Stimulated activated CD4-positive, alpha-beta T cell treated with anti-CD3 and anti-CD28 coated beads, Interleukin-4, amount 100 ng/mL, for 48 hours (primary cell): ENCODE measurements around the gene HBG1.
"Not testable (repeated sequence)": the region's sequence is repeated elsewhere in the genome, so short reads cannot be mapped to it uniquely, and the experiment has no call there.

Experiments
- DNase-seq, 2 donors: peaks; one replicate each; pipeline ENCODE4 v3.0.0-alpha.2; 2020; ENCODE audit warnings: low read depth in 2 of 2

The HBG1 gene

DNA sequence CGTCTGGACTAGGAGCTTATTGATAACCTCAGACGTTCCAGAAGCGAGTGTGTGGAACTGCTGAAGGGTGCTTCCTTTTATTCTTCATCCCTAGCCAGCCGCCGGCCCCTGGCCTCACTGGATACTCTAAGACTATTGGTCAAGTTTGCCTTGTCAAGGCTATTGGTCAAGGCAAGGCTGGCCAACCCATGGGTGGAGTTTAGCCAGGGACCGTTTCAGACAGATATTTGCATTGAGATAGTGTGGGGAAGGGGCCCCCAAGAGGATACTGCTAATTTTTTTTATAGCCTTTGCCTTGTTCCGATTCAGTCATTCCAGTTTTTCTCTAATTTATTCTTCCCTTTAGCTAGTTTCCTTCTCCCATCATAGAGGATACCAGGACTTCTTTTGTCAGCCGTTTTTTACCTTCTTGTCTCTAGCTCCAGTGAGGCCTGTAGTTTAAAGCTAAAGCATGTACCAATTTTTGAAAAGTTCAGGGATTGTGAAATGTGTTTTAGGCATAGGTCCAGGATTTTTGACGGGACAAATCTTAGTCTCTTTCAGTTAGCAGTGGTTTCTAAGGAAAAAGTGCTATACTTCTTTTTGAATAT is at the start of gene HBG1:
Gene HBG1, minus strand, starts transcription at position 51 of the 590 bp plus-strand sequence. CDS start 53 bp downstream, outside the sequence.
- DNase-seq, result not testable (repeated sequence)

DNA sequence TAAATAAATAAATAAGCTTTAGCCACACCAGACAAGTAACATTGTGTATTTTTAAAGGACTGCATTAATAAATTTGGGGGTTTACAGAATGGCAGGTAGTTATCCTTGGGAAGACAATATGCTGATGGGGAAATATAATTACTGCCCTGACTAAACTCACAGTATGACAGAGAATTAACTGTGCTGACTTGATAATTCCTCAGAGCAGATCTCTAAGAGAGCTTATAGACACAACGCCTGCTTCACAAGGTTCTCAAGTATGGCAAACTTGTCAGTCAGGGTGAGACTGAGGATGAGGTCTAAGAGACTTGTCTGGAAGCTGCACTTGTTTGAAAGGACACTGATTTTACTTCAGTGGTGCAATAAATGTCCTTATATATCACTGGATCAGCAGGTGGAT is 48.8 kb upstream of the HBG1 start:
- no peak for DNase-seq

DNA sequence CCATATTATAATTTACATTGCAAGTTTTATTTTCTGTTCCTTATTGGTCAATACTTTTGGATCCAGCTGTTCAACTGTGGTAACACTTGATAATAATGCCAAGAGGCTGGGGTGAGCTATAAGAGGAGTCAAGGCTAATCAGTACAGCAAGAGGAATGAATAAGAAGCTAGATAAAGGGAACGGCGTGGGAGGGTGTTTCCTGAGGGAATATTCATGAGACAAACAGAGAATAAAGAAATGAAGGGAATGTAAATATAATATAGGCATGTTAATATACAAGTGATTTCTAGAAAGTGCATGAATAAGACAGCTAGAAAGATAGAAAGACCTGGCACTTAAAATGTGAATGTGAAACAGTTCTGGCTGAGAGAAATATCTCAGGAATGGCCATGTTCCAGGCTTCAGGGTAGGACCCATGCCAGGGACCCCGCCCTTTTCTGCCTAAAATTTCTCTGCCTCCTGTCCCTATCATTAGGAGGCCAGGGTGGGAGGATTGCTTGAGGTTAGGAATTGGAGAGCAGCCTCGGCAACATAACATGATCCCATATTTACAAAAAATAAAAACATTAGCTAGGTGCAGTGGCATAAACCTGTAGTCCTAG is 48.2 kb upstream of the HBG1 start:
- no peak for DNase-seq

DNA sequence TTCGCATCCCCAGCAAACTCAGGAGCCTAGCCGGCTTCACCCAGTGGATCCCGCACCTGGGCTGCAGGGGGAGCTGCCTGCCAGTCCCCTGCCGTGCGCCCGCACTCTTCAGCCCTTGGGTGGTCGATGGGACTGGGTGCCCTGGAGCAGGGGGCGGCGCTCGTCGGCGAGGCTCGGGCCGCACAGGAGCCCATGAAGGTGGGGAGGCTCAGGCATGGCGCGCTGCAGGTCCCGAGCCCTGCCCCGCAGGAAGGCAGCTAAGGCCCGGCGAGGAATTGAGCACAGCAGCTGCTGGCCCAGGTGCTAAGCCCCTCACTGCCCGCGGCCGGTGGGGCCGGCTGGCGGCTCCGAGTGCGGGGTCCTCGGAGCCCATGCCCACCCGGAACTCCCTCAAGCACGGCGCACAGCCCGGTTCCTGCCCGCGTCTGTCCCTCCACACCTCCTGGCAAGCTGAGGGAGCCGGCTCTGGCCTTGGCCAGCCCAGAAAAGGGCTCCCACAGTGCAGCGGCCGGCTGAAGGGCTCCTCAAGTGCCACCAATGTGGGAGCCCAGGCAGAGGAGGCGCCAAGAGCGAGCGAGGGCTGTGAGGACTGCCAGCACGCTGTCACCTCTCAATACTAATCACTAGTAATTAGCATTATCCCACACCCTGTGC is 44.8 kb upstream of the HBG1 start:
- not testable (repeated sequence) for DNase-seq

DNA sequence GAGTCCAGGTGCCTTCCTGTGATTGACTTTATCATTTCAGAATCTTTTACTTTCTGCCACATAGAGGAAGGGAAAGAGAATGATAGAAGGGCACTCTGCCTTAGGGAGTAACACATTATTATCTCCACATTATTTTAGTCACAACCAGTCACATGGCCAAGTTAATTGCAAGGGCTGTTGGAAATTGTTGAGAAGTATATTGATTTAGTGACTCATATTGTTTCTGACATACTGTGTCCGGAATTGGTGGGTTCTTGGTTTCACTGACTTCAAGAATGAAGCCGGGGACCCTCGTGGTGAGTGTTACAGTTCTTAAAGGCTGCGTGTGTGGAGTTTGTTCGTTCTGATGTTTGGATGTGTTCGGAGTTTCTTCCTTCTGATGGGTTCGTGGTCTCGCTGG is 43.4 kb upstream of the HBG1 start:
- no peak for DNase-seq

GRCh38 chr11:5291207-5291838 is 41.7 kb upstream of the HBG1 start:
- DNase-seq, result no peak

DNA sequence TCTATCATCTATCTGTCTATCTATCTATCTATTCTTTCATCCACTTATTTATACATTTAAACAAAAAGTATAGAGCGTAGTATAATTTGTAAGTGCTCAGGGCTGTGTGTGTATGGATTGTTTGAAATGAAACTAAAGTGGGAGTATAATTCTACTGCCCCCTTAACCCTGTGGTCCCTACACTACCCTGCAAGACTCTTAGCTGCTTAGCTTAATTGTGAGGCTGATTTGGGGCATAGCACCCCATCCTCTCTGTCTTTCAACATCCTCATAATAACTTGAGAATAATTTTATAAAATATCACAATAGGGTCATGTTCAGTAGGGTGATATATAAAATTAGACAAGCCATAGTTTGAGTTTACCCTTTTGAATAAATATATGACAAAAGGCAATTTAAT is 40.4 kb upstream of the HBG1 start:
- DNase-seq, result no peak

DNA sequence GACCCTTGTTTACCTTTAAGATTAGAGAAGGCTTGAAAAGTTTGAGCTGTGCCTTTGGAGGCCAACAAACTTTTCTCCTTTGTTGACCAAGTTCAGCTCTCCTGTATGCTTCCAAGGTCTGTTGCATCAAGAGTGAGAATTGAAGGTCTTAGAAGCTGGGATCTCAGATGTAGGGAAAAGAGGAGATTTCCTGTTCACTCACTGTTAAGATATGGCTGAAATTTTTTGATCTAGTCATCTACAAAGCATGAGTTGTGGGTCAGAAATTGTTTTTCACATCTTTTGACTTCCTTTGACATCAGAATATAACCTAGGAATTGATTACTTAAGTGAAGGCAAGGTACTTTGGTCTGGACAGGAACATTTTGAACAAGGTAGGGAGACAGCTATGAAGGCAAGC is 40.0 kb upstream of the HBG1 start:
- DNase-seq, result no peak

DNA sequence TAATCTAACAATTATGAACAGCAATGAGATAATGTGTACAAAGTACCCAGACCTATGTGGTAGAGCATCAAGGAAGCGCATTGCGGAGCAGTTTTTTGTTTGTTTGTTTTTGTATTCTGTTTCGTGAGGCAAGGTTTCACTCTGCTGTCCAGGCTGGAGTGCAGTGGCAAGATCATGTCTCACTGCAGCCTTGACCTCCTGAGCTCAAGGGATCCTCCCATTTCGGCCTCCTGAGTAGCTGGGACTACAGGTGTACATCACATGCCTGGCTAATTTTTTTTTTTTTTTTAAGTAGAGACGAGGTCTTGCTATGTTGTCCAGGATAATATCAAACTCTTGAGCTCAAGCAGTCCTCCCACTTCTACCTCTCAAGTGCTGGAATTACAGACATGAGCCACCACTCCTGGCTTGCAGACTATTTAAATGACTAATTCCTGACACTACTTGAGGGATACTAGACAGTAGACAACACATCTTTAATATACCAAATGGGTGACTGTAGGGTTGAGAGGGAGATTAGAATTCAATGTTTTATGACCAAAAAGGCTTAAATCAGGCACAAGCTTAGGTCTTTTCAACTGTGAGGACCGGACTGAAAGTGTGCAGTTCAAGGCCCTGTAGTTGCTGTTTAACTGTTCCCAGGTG is 39.4 kb upstream of the HBG1 start:
- no peak for DNase-seq

DNA sequence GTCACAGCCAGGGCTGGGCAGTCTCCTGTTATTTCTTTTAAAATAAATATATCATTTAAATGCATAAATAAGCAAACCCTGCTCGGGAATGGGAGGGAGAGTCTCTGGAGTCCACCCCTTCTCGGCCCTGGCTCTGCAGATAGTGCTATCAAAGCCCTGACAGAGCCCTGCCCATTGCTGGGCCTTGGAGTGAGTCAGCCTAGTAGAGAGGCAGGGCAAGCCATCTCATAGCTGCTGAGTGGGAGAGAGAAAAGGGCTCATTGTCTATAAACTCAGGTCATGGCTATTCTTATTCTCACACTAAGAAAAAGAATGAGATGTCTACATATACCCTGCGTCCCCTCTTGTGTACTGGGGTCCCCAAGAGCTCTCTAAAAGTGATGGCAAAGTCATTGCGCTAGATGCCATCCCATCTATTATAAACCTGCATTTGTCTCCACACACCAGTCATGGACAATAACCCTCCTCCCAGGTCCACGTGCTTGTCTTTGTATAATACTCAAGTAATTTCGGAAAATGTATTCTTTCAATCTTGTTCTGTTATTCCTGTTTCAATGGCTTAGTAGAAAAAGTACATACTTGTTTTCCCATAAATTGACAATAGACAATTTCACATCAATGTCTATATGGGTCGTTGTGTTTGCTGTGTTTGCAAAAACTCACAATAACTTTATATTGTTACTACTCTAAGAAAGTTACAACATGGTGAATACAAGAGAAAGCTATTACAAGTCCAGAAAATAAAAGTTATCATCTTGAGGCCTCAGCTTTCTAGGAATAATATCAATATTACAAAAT is 38.6 kb upstream of the HBG1 start:
- no peak for DNase-seq

GRCh38 chr11:5286901-5287300 is 37.2 kb upstream of the HBG1 start:
- no peak for DNase-seq

GRCh38 chr11:5286351-5286750 is 36.7 kb upstream of the HBG1 start:
- DNase-seq, result no peak

DNA sequence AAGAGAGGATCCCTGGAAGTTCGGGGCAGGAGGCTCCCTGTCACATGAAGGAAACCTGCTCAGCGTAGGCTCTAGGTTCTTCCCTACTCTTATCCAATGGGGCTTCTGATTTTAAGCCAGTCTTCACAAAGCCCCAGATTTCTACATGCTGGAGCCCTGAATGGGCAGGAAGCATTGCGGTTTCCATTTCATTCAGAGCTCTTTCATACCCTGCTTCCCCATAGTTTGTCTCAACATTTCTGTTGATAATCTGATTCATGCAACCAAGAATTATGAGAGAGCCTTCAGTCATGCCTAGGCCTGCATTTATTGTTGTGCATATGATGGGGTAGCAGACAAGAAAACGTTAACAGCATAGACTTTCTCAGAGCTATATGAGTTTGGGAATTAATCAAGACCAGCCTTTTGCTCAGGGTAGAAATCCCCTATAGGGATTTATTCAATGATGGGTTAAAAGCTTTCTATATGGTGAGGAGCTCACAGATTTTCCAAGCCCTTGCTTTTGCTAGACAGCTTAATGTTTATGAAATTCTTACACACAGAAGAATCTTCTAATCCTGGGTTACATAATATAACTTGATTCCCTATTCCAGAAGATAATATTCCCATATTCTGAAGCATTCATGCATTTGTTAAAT is 36.2 kb upstream of the HBG1 start:
- DNase-seq, result no peak

GRCh38 chr11:5284637-5285036 is 35.0 kb upstream of the HBG1 start:
- DNase-seq, result no peak

DNA sequence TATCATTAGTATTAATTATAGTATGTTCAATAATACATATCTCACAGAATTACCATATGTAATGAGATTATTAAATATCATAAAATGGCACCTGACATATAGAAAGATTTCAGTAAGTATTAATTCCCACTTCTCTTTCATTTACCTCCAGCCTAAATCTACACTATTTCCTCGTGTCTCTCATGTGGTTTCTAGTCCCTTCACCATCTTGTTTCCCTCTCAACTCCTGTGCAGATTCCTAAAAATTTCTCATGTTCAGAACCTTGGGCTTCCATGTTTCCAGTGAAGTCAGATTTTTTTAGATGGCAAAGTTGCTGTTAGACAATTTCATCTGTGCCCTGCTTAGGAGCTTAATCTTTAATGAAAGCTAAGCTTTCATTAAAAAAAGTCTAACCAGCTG is 34.2 kb upstream of the HBG1 start:
- no peak for DNase-seq

DNA sequence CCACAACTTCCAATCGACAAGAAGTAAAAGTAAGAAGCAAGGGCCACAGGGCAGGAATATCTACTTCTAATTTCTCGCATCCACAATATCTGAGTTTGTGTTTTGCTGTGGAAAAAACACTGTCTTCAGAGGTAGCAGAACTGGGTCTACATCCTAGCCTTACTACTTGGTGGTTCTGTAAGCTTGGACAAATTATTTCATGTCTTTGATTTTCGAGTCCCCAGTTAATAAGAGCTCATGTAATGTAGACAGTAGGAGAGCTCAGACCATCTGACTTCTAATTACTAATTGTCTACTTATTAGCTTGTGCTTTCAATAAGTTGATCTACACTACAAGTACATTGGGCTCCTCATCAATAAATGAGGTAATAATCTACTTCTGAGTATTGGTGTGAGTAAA is 33.4 kb upstream of the HBG1 start:
- no peak for DNase-seq

- DNase-seq, result no peak
Observed at GRCh38 chr11:5282628-5283027, 33.0 kb upstream of the HBG1 start.

- no peak for DNase-seq
Observed at GRCh38 chr11:5281596-5281995, 31.9 kb upstream of the HBG1 start.

DNA sequence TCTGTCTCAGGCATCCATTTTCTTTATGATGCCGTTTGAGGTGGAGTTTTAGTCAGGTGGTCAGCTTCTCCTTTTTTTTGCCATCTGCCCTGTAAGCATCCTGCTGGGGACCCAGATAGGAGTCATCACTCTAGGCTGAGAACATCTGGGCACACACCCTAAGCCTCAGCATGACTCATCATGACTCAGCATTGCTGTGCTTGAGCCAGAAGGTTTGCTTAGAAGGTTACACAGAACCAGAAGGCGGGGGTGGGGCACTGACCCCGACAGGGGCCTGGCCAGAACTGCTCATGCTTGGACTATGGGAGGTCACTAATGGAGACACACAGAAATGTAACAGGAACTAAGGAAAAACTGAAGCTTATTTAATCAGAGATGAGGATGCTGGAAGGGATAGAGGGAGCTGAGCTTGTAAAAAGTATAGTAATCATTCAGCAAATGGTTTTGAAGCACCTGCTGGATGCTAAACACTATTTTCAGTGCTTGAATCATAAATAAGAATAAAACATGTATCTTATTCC is 31.0 kb upstream of the HBG1 start:
- peak; percentile 3 for DNase-seq

DNA sequence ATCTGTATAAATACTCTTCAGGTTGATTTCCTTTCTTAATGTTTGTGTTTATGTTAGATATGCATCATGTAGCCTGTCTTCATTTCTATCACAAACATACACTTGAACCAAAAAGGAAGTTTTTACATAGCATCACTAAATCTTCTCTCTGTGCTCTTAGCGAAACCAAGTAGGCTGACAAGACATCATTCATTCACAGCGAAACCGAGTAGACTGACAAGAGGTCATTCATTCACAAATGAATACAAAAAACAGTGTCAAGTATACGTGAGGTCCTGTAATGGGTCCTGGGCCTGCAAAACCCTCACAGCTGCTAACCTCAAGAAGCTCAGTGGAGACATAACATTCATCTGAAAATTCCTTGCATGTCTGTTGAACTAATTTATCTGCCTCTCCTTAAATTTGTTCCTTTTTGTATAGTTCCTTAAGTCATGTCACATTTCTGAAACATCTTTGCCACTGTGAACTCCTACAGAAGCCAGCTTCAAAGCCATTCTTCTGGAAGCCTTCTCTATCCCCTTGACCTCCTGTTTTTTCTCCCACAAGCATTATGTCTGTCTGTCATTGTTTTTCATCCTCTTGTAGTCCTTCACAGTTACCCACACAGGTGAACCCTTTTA is 29.9 kb upstream of the HBG1 start:
- no peak for DNase-seq
